Measurements from ENCODE around the gene DDIT4.

Gene DDIT4

DNA sequence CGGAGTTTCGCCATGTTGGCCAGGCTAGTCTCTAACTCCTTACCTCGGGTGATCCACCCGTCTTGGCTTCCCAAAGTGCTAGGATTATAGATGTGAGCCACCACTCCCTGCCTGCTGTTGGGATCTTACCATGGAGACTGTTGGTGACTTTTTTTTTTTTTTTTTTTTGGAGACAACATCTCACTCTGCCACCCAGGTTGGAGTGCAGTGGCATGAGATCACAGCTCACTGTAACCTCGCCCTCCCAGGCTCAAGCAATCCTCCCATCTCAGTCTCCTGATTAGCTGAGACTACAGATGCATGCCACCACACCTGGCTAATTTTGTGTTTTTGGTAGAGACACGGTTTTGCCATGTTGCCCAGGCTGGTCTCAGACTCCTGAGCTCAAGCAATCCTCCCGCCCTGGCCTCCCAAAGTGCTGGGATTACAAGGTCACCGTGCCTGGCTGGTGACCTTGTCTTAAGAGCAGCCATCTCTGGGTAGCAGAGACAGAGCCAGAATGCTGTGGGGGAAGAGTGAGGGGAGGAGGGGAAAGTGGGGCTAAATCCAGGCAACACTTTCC, 32.0 kb upstream of the DDIT4 start:
- Histone ChIP-seq H3K27me3 (ENCODE audit: insufficient read depth, low read depth) (no peaks in the 10 kb centered on the region), H3K4me2 (no peak overlapping the region), H4K20me1 (ENCODE audit: insufficient read depth) (no peaks in the 10 kb centered on the region), H3K9ac (no peak overlapping the region), H2AFZ (ENCODE audit: low read depth) (no peak overlapping the region), H3K4me1 (ENCODE audit: low read depth, poor library complexity, severe bottlenecking) (peaks cover 28% of the 10 kb centered on the region), H3K36me3 (ENCODE audit: insufficient read depth) (no peaks in the 10 kb centered on the region), H3K79me2 (ENCODE audit: insufficient read depth, low read depth) (no peaks in the 10 kb centered on the region), H3K27ac (no peak overlapping the region), H3K4me3 (IDR thresholded peaks at IDR 0.05; ENCODE audit: insufficient read depth, low read depth, low read length) (no peak overlapping the region)
- TF ChIP-seq, protein P1, sequence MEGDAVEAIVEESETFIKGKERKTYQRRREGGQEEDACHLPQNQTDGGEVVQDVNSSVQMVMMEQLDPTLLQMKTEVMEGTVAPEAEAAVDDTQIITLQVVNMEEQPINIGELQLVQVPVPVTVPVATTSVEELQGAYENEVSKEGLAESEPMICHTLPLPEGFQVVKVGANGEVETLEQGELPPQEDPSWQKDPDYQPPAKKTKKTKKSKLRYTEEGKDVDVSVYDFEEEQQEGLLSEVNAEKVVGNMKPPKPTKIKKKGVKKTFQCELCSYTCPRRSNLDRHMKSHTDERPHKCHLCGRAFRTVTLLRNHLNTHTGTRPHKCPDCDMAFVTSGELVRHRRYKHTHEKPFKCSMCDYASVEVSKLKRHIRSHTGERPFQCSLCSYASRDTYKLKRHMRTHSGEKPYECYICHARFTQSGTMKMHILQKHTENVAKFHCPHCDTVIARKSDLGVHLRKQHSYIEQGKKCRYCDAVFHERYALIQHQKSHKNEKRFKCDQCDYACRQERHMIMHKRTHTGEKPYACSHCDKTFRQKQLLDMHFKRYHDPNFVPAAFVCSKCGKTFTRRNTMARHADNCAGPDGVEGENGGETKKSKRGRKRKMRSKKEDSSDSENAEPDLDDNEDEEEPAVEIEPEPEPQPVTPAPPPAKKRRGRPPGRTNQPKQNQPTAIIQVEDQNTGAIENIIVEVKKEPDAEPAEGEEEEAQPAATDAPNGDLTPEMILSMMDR (conservative IDR thresholded peaks at IDR 0.05; ENCODE audit: low read depth, low read length), result no peak

DNA sequence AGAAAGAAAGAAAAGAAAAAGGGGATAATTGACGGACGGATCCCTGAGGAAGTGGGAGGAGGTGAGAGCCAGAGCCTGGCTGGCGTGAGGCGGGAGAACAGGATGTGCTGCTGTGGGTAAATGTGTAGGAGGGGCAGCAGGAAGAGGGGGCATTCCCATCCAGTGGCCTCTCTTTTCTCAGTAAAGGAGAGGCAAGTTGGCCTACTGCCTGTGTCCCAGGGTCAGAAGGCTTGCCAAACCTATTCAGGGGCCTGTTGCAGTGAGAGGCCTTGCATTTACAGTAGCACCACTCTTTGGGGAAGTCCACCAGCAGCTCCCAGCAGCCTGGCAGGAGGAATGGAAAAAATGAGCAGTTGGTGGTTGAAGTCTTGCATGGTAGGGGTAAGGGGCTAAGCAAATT, 31.0 kb upstream of the DDIT4 start:
- no peak overlapping the region for H3K27ac ChIP-seq
- no peaks in the 10 kb centered on the region for H3K36me3 ChIP-seq (ENCODE audit: insufficient read depth)
- no peak overlapping the region for H2AFZ ChIP-seq (ENCODE audit: low read depth)
- H3K9ac ChIP-seq, result no peak overlapping the region
- H3K79me2 ChIP-seq (ENCODE audit: insufficient read depth, low read depth), result no peaks in the 10 kb centered on the region
- H3K4me3 ChIP-seq (IDR thresholded peaks at IDR 0.05; ENCODE audit: insufficient read depth, low read depth, low read length), result no peak overlapping the region
- no peaks in the 10 kb centered on the region for H3K27me3 ChIP-seq (ENCODE audit: insufficient read depth, low read depth)
- no peaks in the 10 kb centered on the region for H4K20me1 ChIP-seq (ENCODE audit: insufficient read depth)
- TF ChIP-seq, protein P1 (conservative IDR thresholded peaks at IDR 0.05; ENCODE audit: low read depth, low read length), result no peak
- no peak overlapping the region for H3K4me2 ChIP-seq
- H3K4me1 ChIP-seq (ENCODE audit: low read depth, poor library complexity, severe bottlenecking), result peaks cover 37% of the 10 kb centered on the region

DNA sequence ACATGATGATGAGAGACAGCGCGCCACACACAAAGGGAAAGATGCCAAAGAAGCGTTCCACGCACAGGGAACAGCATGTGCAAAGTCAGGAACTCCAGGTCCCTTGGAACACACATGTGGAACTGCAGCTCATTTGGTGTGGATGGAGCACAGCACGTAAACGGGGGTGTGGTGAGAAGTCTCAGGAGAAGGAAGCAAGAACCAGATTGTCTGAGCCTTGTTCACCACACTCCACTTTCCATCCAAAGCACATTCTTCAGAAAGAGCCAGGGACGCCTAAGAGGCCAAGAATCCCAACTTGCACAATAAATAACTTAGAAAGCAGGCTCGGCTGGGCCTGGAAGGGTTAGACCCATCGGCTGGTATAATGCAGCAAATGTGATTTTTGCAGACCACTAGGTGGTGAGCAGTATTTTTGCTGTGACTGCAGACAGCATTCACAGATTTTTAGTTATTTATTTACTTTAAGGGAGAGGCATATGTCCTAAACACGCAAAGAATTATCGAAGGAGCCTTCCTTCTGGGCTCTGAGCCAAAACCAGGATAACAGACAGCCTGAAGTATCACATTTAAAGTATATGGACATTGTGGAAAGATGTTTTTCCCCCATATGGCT, 29.8 kb upstream of the DDIT4 start:
- TF ChIP-seq, protein P1 (conservative IDR thresholded peaks at IDR 0.05; ENCODE audit: low read depth, low read length), result no peak
- Histone ChIP-seq H3K36me3 (ENCODE audit: insufficient read depth) (no peaks in the 10 kb centered on the region), H4K20me1 (ENCODE audit: insufficient read depth) (no peaks in the 10 kb centered on the region), H3K27ac (peak overlapping the region; percentile 38; the same call in 1 of the 2 replicates), H3K4me3 (IDR thresholded peaks at IDR 0.05; ENCODE audit: insufficient read depth, low read depth, low read length) (no peak overlapping the region), H2AFZ (ENCODE audit: low read depth) (no peak overlapping the region), H3K9ac (no peak overlapping the region), H3K79me2 (ENCODE audit: insufficient read depth, low read depth) (no peaks in the 10 kb centered on the region), H3K27me3 (ENCODE audit: insufficient read depth, low read depth) (no peaks in the 10 kb centered on the region), H3K4me2 (no peak overlapping the region), H3K4me1 (ENCODE audit: low read depth, poor library complexity, severe bottlenecking) (peaks cover 49% of the 10 kb centered on the region)

DNA sequence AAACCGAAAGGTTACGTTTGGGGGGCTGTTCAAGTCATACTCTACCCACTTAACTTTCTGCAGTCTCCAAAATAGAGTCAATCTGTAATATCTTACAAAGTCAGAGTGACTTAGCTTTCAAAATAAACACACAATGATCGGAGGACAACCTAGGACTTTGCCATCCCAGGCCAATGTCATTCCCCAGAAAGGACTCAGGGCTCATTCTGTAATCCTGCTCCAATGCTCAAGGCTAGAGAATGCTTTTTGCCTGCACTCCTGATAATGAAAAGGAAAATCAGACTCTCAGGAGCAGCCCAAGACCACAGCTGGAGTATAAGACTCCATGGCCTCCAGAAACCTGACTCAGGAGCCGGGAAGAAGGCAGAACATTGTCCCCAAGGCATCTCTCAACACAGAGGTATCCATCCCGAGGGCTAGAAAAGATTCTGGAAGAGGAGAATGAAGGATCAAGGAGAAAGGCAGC, 29.1 kb upstream of the DDIT4 start:
- Histone ChIP-seq H3K27me3 (ENCODE audit: insufficient read depth, low read depth) (no peaks in the 10 kb centered on the region), H3K4me3 (IDR thresholded peaks at IDR 0.05; ENCODE audit: insufficient read depth, low read depth, low read length) (no peak overlapping the region), H4K20me1 (ENCODE audit: insufficient read depth) (no peaks in the 10 kb centered on the region), H3K4me2 (no peak overlapping the region; the same call in 1 of the 2 replicates), H3K9ac (no peak overlapping the region), H3K36me3 (ENCODE audit: insufficient read depth) (no peaks in the 10 kb centered on the region), H3K79me2 (ENCODE audit: insufficient read depth, low read depth) (no peaks in the 10 kb centered on the region), H3K27ac (peak overlapping the region; percentile 38), H2AFZ (ENCODE audit: low read depth) (no peak overlapping the region), H3K4me1 (ENCODE audit: low read depth, poor library complexity, severe bottlenecking) (peaks cover 56% of the 10 kb centered on the region)
- TF ChIP-seq, protein P1 (conservative IDR thresholded peaks at IDR 0.05; ENCODE audit: low read depth, low read length), result no peak
